H9 (cell line): ENCODE data around the gene PCSK6. TPM values are rescaled to one million over a fixed set of nuclear protein-coding genes. Genes with fewer than 3 reads are reported as not detected.

Source experiments
- DNase-seq: peaks from one replicate; pipeline ENCODE4 v3.0.0-alpha.2; 2017
- H2AFZ ChIP-seq: one replicate; pipeline ENCODE4 v1.6.1; 2013; ENCODE audit warnings: mild to moderate bottlenecking, low read length, control low read depth, moderate library complexity
- H2AK5ac ChIP-seq: 2 replicates; pipeline ENCODE4 v1.6.1; 2013; ENCODE audit warnings: low read length, control low read depth, mixed read lengths; ENCODE audit not compliant: insufficient read length
- H2BK120ac ChIP-seq: one replicate; pipeline ENCODE4 v1.6.1; 2013; ENCODE audit warnings: low read depth, mild to moderate bottlenecking, low read length, control low read depth, inconsistent platforms; ENCODE audit not compliant: poor library complexity, severe bottlenecking
- H2BK12ac ChIP-seq: 2 replicates; pipeline ENCODE4 v1.6.1; 2013; ENCODE audit warnings: low read length, control low read depth, mixed read lengths, low read depth; ENCODE audit not compliant: insufficient read length
- H2BK15ac ChIP-seq: 2 replicates; pipeline ENCODE4 v1.6.1; 2013; ENCODE audit warnings: low read depth, low read length, control low read depth
- H2BK20ac ChIP-seq: one replicate; pipeline ENCODE4 v1.6.1; 2013; ENCODE audit warnings: low read depth, mild to moderate bottlenecking, low read length, control low read depth, inconsistent platforms; ENCODE audit not compliant: poor library complexity, severe bottlenecking
- H2BK5ac ChIP-seq: 2 replicates; pipeline ENCODE4 v1.6.1; 2013; ENCODE audit warnings: low read length, control low read depth, mixed read lengths; ENCODE audit not compliant: insufficient read length
- H3K14ac ChIP-seq: 2 replicates; pipeline ENCODE4 v1.6.1; 2013; ENCODE audit warnings: low read length, control low read depth; ENCODE audit not compliant: insufficient read depth
- H3K18ac ChIP-seq: 2 replicates; pipeline ENCODE4 v1.6.1; 2013; ENCODE audit warnings: low read depth, mild to moderate bottlenecking, mixed read lengths, low read length, control low read depth; ENCODE audit not compliant: insufficient read length
- H3K23ac ChIP-seq: 2 replicates; pipeline ENCODE4 v1.6.1; 2013; ENCODE audit warnings: low read length, control low read depth, mixed read lengths, low read depth; ENCODE audit not compliant: insufficient read length
- H3K23me2 ChIP-seq: 2 replicates; pipeline ENCODE4 v1.6.1; 2013; ENCODE audit warnings: low read depth, mild to moderate bottlenecking, mixed read lengths, low read length, control low read depth; ENCODE audit not compliant: insufficient read length, poor library complexity, severe bottlenecking
- H3K27ac ChIP-seq: 2 replicates; pipeline ENCODE4 v1.5.1; 2013; ENCODE audit warnings: low read length, control low read depth, mixed read lengths, low read depth; ENCODE audit not compliant: insufficient read length
- H3K27me3 ChIP-seq: 2 replicates; pipeline ENCODE4 v1.6.1; 2013; ENCODE audit warnings: low read length, control low read depth, inconsistent platforms; ENCODE audit not compliant: insufficient read depth
- H3K4ac ChIP-seq: 2 replicates; pipeline ENCODE4 v1.6.1; 2013; ENCODE audit warnings: low read depth, mild to moderate bottlenecking, control low read depth, inconsistent platforms, low read length, moderate library complexity
- H3K4me1 ChIP-seq: 2 replicates; pipeline ENCODE4 v1.6.1; 2013; ENCODE audit warnings: low read length, control low read depth, inconsistent platforms; ENCODE audit not compliant: insufficient read depth
- H3K4me2 ChIP-seq: 2 replicates; pipeline ENCODE4 v1.6.1; 2013; ENCODE audit warnings: low read length, control low read depth, mixed read lengths; ENCODE audit not compliant: insufficient read length, insufficient read depth
- H3K56ac ChIP-seq: 2 replicates; pipeline ENCODE4 v1.6.1; 2013; ENCODE audit warnings: low read depth, mild to moderate bottlenecking, mixed read lengths, low read length, control low read depth; ENCODE audit not compliant: insufficient read length
- H3K79me1 ChIP-seq: 2 replicates; pipeline ENCODE4 v1.6.1; 2013; ENCODE audit warnings: low read depth, mild to moderate bottlenecking, moderate library complexity, low read length, control low read depth, inconsistent platforms; ENCODE audit not compliant: insufficient read depth, poor library complexity, severe bottlenecking
- H3K79me2 ChIP-seq: 2 replicates; pipeline ENCODE4 v1.6.1; 2013; ENCODE audit warnings: low read length, control low read depth, inconsistent platforms; ENCODE audit not compliant: insufficient read depth
- H3K9ac ChIP-seq: 2 replicates; pipeline ENCODE4 v1.6.1; 2013; ENCODE audit warnings: low read length, control low read depth, mixed read lengths; ENCODE audit not compliant: insufficient read length; ENCODE audit errors: extremely low read depth
- H3K9me3 ChIP-seq: one replicate; pipeline ENCODE4 v1.6.1; 2013; ENCODE audit warnings: low read depth, low read length, inconsistent platforms; ENCODE audit not compliant: control insufficient read depth
- H3T11ph ChIP-seq: one replicate; pipeline ENCODE4 v1.6.1; 2013; ENCODE audit warnings: mild to moderate bottlenecking, low read length, control low read depth, inconsistent platforms
- H4K20me1 ChIP-seq: one replicate; pipeline ENCODE4 v1.6.1; 2013; ENCODE audit not compliant: control insufficient read depth, insufficient read length, insufficient read depth
- H4K5ac ChIP-seq: 2 replicates; pipeline ENCODE4 v1.6.1; 2013; ENCODE audit warnings: low read depth, mild to moderate bottlenecking, mixed read lengths, low read length, control low read depth; ENCODE audit not compliant: insufficient read length
- H4K8ac ChIP-seq: replicated peaks from 2 replicates; pipeline ENCODE4 v1.6.1; 2013; ENCODE audit warnings: low read length, control low read depth, mixed read lengths, low read depth; ENCODE audit not compliant: insufficient read length
- H4K91ac ChIP-seq: 2 replicates; pipeline ENCODE4 v1.6.1; 2013; ENCODE audit warnings: low read depth, mild to moderate bottlenecking, moderate library complexity, mixed read lengths, low read length, control low read depth; ENCODE audit not compliant: insufficient read length
- H3K27ac Mint-ChIP-seq, 3 experiments: 2 replicates in 2 of 3; 3 replicates in 1 of 3; pipeline ENCODE4 v1.8.0; 2020 to 2021; ENCODE audit warnings: mixed read lengths in 3 of 3, mild to moderate bottlenecking in 1 of 3, moderate library complexity in 1 of 3
- H3K27me3 Mint-ChIP-seq: 2 replicates; pipeline ENCODE4 v1.8.0; 2021; ENCODE audit warnings: low read depth, mild to moderate bottlenecking, moderate library complexity, mixed read lengths
- H3K36me3 Mint-ChIP-seq, 3 experiments: 2 replicates in 2 of 3; 3 replicates in 1 of 3; pipeline ENCODE4 v1.8.0; 2020 to 2021; ENCODE audit warnings: low read depth in 3 of 3, mixed read lengths in 3 of 3; ENCODE audit not compliant: insufficient read depth in 1 of 3
- H3K4me1 Mint-ChIP-seq, 2 experiments: 2 replicates each; pipeline ENCODE4 v1.8.0; 2020; ENCODE audit warnings: mixed read lengths in 2 of 2
- H3K4me3 Mint-ChIP-seq, 2 experiments: 2 replicates in 1 of 2; 3 replicates in 1 of 2; pipeline ENCODE4 v1.8.0; 2020 to 2021; ENCODE audit warnings: mild to moderate bottlenecking in 2 of 2, mixed read lengths in 2 of 2, moderate library complexity in 1 of 2
- H3K9me3 Mint-ChIP-seq, 2 experiments: 2 replicates in 1 of 2; 3 replicates in 1 of 2; pipeline ENCODE4 v1.8.0; 2020; ENCODE audit warnings: mild to moderate bottlenecking in 2 of 2, mixed read lengths in 2 of 2, moderate library complexity in 1 of 2
- WGBS: extraction: QIAGEN DNeasy Blood & Tissue Kit; methylation state at CpG from one replicate; pipeline ENCODE4 v1.1.7; 2013; ENCODE audit warnings: missing lambda C conversion rate, low lambda C conversion rate, mixed read lengths; ENCODE audit not compliant: insufficient read length; ENCODE audit errors: extremely low coverage; 5-methylcytosine and 5-hydroxymethylcytosine counted together
- total RNA-seq: library from RNA; stranded (reverse); gene quantifications from 2 replicates; pipeline ENCODE4 v1.2.1, GENCODE V29; 2021
- TF ChIP-seq, protein P1 (sequence below): fragments of 200-600 bp; sonication (generic); conservative IDR thresholded peaks from 3 replicates; pipeline ENCODE4 v1.8.0; 2021; ENCODE audit warnings: antibody characterized with exemption, mild to moderate bottlenecking

Gene PCSK6
- total RNA-seq, 1 experiment from 2014 or later: 4.0 TPM

DNA sequence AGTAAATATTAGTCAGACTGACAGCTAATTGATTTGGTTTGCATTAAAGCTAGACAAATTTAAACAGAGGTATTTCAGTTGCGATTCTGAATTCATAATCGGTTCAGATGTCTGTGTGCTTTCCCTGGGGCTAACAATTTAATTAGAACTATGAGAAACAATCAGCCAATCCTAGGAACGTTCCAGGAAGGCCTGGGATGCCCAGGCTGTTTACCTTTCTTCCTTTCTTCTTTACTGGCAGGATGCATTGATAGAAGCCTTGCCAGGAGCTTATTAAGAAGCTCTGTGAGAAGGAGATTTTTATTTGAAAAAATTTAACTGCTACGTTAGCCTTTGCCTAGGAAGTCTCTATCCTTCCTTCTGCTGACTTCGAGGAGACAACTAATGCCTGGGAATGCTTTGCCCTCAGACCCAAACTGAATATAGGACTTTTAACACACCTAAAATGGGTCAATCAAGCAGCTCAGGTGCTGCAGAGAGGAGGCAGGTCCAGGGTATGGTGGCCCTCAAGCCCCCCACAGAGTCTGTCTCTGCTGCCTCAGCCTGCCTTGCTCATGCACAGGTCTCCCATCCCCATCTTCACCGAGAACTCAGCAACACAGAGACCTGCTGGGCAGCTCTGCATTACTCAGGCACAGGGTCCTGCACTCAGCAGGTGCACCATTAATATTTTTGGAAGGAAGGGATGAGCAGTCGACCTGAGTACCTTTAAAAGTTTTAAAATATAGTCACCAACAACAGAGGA, 48.5 kb downstream of the PCSK6 start:
- Histone ChIP-seq H3K56ac (no peak overlapping the region), H3K23me2 (no peaks in the 10 kb centered on the region), H3K4me2 (no peak overlapping the region), H4K91ac (no peak overlapping the region), H3K9ac (no peak overlapping the region), H4K20me1 (no peaks in the 10 kb centered on the region), H3K9me3 (no peaks in the 10 kb centered on the region), H3K23ac (no peak overlapping the region), H3K4ac (no peak overlapping the region), H3K14ac (no peak overlapping the region), H2BK12ac (no peak overlapping the region), H3K79me1 (no peaks in the 10 kb centered on the region), H2BK15ac (no peak overlapping the region), H3K79me2 (no peaks in the 10 kb centered on the region), H3K4me1 (peaks cover 3% of the 10 kb centered on the region; the same call in 1 of the 2 replicates), H3K27me3 (no peaks in the 10 kb centered on the region), H2BK20ac (no peak overlapping the region), H3K27ac (no peak overlapping the region), H2AFZ (no peak overlapping the region), H2BK5ac (no peak overlapping the region), H4K8ac (no peak overlapping the region), H4K5ac (no peak overlapping the region), H3T11ph (no peak overlapping the region), H2AK5ac (no peak overlapping the region), H3K18ac (no peak overlapping the region), H2BK120ac (no peak overlapping the region)
- H3K4me3 Mint-ChIP-seq: no peak overlapping the region
- H3K27ac Mint-ChIP-seq: no peak overlapping the region
- H3K36me3 Mint-ChIP-seq: no peaks in the 10 kb centered on the region; a peak in 1 of 7 replicates
- no CpG with 5 or more reads among the region's 7 CpGs for WGBS
- DNase-seq: no peak
- TF ChIP-seq, protein P1, sequence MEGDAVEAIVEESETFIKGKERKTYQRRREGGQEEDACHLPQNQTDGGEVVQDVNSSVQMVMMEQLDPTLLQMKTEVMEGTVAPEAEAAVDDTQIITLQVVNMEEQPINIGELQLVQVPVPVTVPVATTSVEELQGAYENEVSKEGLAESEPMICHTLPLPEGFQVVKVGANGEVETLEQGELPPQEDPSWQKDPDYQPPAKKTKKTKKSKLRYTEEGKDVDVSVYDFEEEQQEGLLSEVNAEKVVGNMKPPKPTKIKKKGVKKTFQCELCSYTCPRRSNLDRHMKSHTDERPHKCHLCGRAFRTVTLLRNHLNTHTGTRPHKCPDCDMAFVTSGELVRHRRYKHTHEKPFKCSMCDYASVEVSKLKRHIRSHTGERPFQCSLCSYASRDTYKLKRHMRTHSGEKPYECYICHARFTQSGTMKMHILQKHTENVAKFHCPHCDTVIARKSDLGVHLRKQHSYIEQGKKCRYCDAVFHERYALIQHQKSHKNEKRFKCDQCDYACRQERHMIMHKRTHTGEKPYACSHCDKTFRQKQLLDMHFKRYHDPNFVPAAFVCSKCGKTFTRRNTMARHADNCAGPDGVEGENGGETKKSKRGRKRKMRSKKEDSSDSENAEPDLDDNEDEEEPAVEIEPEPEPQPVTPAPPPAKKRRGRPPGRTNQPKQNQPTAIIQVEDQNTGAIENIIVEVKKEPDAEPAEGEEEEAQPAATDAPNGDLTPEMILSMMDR: no peak
- H3K9me3 Mint-ChIP-seq: no peaks in the 10 kb centered on the region; a peak in 1 of 5 replicates
- peaks cover 21 to 35% of the 10 kb centered on the region in 2 experiments for H3K4me1 Mint-ChIP-seq
- peaks cover 11% of the 10 kb centered on the region for H3K27me3 Mint-ChIP-seq
